HG03521 (cell line): ENCODE measurements around the gene USHBP1.
"Not testable (repeated sequence)": the region's sequence is repeated elsewhere in the genome, so short reads cannot be mapped to it uniquely, and the experiment has no call there.

Experiments used
- ATAC-seq: cut with Tn5 transposase; IDR thresholded peaks from one replicate; pipeline ENCODE4 v1.9.1; 2021; ENCODE audit warnings: mild to moderate bottlenecking, moderate library complexity; ENCODE audit not compliant: unreplicated experiment

Gene USHBP1

GRCh38 chr19:17296976-17297375, 32.4 kb upstream of the USHBP1 start:
- no peak for ATAC-seq

- no peak for ATAC-seq
Observed at GRCh38 chr19:17296273-17296672, 31.7 kb upstream of the USHBP1 start.

- ATAC-seq, result not testable (repeated sequence)
Observed at GRCh38 chr19:17295551-17295950, 31.0 kb upstream of the USHBP1 start.

GRCh38 chr19:17294051-17294891, 29.7 kb upstream of the USHBP1 start:
- no peak for ATAC-seq

- no peak for ATAC-seq
Observed at GRCh38 chr19:17293605-17294004, 29.1 kb upstream of the USHBP1 start.

- peak; percentile 69 for ATAC-seq
Observed at GRCh38 chr19:17292301-17293074, 27.9 kb upstream of the USHBP1 start.

GRCh38 chr19:17289489-17289888, 24.9 kb upstream of the USHBP1 start:
- ATAC-seq, result no peak

- ATAC-seq, result no peak
Observed at GRCh38 chr19:17286752-17287151, 22.2 kb upstream of the USHBP1 start.

GRCh38 chr19:17286263-17286662, 21.7 kb upstream of the USHBP1 start:
- no peak for ATAC-seq

- no peak for ATAC-seq
Observed at GRCh38 chr19:17285415-17286135, 21.0 kb upstream of the USHBP1 start.

GRCh38 chr19:17283504-17283996, 19.0 kb upstream of the USHBP1 start:
- no peak for ATAC-seq

- peak; percentile 72 for ATAC-seq
Observed at GRCh38 chr19:17282488-17283125, 18.1 kb upstream of the USHBP1 start.

- ATAC-seq, result no peak
Observed at GRCh38 chr19:17281391-17282304, 17.1 kb upstream of the USHBP1 start, which contains the start of gene ANKLE1. TSS of gene ANKLE1 (plus strand) at chr19:17281901. CDS start at chr19:17281921, 20 bp downstream.

- ATAC-seq, result no peak
Observed at GRCh38 chr19:17279436-17279835, 14.9 kb upstream of the USHBP1 start.

- ATAC-seq, result no peak
Observed at GRCh38 chr19:17275441-17276175, 11.1 kb upstream of the USHBP1 start.

GRCh38 chr19:17274892-17275291, 10.3 kb upstream of the USHBP1 start:
- ATAC-seq, result not testable (repeated sequence)

- ATAC-seq, result no peak
Observed at GRCh38 chr19:17268754-17269153, 4.2 kb upstream of the USHBP1 start.

- peak; percentile 87 for ATAC-seq
Observed at GRCh38 chr19:17266975-17267788, 2.6 kb upstream of the USHBP1 start, which contains the start of gene BABAM1. TSS of gene BABAM1 (plus strand) at chr19:17267443. CDS start at chr19:17268807, 1,364 bp downstream.
